Peyer's patch (tissue), 4 donors: ENCODE measurements around the gene OBSL1.

ENCODE experiments used
- POLR2A ChIP-seq, 2 donors: fragments of 450-650 bp; IDR thresholded peaks; one replicate each; pipeline ENCODE4 v1.5.1; 2017; ENCODE audit warnings: antibody characterized with exemption in 2 of 2, mild to moderate bottlenecking in 2 of 2, moderate library complexity in 2 of 2
- TF ChIP-seq, protein P1 (sequence below), 6 experiments: fragments of 450-650 bp in 4 of 6; fragments of 200-600 bp in 2 of 6; sonication (generic) in 1 of 6; IDR thresholded peaks; one replicate each; pipeline ENCODE4 v1.5.1; 2017 to 2019; ENCODE audit warnings: antibody characterized with exemption in 6 of 6, mild to moderate bottlenecking in 3 of 6, moderate library complexity in 1 of 6

DNA sequence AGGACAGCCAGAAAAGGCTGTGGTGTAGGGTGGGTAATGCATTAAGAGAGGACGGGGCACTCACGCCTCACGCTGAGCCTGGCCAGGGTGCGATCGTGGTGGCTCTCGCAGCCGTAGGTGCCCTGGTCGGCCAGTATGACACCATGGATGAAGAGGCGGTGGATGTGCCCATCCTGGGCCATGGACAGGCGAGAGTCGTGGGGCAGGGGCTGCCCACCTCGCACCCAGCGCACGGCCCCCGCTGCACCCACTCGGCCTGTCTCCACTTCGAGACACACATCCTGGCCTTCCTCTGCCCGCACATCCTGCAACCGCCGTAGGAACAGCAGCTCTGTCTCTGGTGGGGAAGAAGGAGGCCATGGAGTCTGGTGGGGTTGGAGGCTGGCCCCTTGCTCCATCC, 15.4 kb downstream of the OBSL1 start:
- TF ChIP-seq, protein P1, sequence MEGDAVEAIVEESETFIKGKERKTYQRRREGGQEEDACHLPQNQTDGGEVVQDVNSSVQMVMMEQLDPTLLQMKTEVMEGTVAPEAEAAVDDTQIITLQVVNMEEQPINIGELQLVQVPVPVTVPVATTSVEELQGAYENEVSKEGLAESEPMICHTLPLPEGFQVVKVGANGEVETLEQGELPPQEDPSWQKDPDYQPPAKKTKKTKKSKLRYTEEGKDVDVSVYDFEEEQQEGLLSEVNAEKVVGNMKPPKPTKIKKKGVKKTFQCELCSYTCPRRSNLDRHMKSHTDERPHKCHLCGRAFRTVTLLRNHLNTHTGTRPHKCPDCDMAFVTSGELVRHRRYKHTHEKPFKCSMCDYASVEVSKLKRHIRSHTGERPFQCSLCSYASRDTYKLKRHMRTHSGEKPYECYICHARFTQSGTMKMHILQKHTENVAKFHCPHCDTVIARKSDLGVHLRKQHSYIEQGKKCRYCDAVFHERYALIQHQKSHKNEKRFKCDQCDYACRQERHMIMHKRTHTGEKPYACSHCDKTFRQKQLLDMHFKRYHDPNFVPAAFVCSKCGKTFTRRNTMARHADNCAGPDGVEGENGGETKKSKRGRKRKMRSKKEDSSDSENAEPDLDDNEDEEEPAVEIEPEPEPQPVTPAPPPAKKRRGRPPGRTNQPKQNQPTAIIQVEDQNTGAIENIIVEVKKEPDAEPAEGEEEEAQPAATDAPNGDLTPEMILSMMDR (IDR thresholded peaks at IDR 0.05), result no peak
- TF ChIP-seq POLR2A (IDR thresholded peaks at IDR 0.05), result no peak
